Adipocyte (in vitro differentiated cells): ENCODE measurements around the gene CXXC5.

Source experiments
- DNase-seq: peaks from one replicate; pipeline ENCODE4 v3.0.0-alpha.2; 2015; ENCODE audit warnings: low read depth
- H3K27me3 ChIP-seq: replicated peaks from 2 replicates; pipeline ENCODE4 v1.7.0; 2013; ENCODE audit warnings: mild to moderate bottlenecking, low read length, moderate library complexity; ENCODE audit not compliant: control insufficient read depth, insufficient read depth
- H3K36me3 ChIP-seq: 2 replicates; pipeline ENCODE4 v1.7.0; 2013; ENCODE audit warnings: low read length, mild to moderate bottlenecking, moderate library complexity; ENCODE audit not compliant: control insufficient read depth, insufficient read depth, severe bottlenecking
- H3K4me1 ChIP-seq: 2 replicates; pipeline ENCODE4 v1.7.0; 2013; ENCODE audit warnings: mild to moderate bottlenecking, low read length, moderate library complexity; ENCODE audit not compliant: control insufficient read depth, insufficient read depth
- H3K4me3 ChIP-seq: 2 replicates; pipeline ENCODE4 v1.7.0; 2013; ENCODE audit warnings: mild to moderate bottlenecking, low read length, moderate library complexity
- H3K9ac ChIP-seq: 2 replicates; pipeline ENCODE4 v1.7.0; 2013; ENCODE audit warnings: mild to moderate bottlenecking, low read length, moderate library complexity
- H3K9me3 ChIP-seq: 2 replicates; pipeline ENCODE4 v1.7.0; 2013; ENCODE audit warnings: mild to moderate bottlenecking, low read length, moderate library complexity; ENCODE audit not compliant: control insufficient read depth

The CXXC5 gene

DNA sequence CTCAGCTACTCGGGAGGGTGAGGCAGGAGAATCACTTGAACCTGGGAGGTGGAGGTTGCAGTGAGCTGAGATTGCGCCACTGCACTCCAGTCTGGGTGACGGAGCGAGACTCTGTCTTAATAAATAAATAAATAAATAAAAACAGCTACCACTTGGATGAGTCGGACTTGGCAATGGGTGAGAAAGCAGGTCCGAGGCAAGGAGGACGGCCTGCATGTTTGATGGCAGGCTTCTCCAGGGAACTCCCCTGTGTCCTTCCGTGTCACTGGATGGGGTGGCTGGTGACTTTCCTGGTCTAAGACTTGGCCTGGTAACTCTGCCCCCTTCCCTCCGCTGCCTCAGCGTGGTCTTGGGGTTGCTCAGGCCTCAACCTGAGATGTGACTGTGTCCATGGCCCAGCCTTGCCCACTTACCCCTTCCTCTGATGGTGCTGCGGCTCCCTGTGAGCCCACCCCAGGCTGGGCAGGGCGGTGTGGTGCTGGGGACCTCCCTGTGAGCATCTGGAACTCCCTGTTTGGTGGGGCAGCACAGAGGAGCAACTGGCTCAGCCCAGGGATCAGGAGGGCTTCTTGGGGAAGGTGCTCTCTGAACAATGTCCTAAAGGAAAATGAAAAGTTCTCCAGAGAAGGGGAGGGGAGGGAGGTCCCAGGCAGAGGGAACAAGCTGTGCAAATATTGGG is 85.0 kb downstream of the CXXC5 start:
- H3K4me3 ChIP-seq: no peak overlapping the region
- DNase-seq: no peak
- no peaks in the 10 kb centered on the region for H3K4me1 ChIP-seq
- H3K36me3 ChIP-seq: no peaks in the 10 kb centered on the region
- H3K9me3 ChIP-seq: no peaks in the 10 kb centered on the region
- no peak overlapping the region for H3K9ac ChIP-seq
- H3K27me3 ChIP-seq: no peaks in the 10 kb centered on the region
